DMS153 (cell line): ENCODE data around the gene SEMA4B.
"Not testable (repeated sequence)": the region's sequence is repeated elsewhere in the genome, so short reads cannot be mapped to it uniquely, and the experiment has no call there.

Source experiments
- DNase-seq: peaks from one replicate; lab custom pipeline; 2025; lab: John Stamatoyannopoulos, UW

Gene SEMA4B, protein sequence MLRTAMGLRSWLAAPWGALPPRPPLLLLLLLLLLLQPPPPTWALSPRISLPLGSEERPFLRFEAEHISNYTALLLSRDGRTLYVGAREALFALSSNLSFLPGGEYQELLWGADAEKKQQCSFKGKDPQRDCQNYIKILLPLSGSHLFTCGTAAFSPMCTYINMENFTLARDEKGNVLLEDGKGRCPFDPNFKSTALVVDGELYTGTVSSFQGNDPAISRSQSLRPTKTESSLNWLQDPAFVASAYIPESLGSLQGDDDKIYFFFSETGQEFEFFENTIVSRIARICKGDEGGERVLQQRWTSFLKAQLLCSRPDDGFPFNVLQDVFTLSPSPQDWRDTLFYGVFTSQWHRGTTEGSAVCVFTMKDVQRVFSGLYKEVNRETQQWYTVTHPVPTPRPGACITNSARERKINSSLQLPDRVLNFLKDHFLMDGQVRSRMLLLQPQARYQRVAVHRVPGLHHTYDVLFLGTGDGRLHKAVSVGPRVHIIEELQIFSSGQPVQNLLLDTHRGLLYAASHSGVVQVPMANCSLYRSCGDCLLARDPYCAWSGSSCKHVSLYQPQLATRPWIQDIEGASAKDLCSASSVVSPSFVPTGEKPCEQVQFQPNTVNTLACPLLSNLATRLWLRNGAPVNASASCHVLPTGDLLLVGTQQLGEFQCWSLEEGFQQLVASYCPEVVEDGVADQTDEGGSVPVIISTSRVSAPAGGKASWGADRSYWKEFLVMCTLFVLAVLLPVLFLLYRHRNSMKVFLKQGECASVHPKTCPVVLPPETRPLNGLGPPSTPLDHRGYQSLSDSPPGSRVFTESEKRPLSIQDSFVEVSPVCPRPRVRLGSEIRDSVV

DNA sequence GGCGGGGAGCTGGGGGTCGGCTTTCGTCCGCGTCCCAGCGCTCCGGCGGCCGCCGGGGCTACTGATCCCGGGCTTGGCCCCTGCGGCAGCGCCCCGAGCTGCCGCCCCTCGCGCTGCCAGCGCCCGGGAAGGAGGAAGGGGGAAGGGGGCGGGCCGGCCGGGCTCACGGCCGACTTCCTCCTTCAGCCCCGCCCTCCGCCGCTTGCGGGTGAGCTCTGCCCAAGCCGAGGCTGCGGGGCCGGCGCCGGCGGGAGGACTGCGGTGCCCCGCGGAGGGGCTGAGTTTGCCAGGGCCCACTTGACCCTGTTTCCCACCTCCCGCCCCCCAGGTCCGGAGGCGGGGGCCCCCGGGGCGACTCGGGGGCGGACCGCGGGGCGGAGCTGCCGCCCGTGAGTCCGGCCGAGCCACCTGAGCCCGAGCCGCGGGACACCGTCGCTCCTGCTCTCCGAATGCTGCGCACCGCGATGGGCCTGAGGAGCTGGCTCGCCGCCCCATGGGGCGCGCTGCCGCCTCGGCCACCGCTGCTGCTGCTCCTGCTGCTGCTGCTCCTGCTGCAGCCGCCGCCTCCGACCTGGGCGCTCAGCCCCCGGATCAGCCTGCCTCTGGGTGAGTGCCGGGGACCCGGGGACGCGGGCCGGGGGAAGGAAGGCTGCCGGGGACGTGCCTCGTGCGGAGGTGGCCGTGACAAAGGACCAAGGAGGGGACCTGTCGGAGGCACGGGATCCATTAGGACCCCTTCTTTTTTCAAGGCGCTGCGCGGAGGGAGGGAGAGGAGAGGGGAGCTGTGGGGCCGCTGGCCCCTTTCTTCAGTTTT lies at the start of gene SEMA4B:
Gene SEMA4B, plus strand, starts transcription at position 201 of the 814 bp plus-strand sequence. Its CDS starts 249 bp downstream, at position 450.
- DNase-seq: no peak

DNA sequence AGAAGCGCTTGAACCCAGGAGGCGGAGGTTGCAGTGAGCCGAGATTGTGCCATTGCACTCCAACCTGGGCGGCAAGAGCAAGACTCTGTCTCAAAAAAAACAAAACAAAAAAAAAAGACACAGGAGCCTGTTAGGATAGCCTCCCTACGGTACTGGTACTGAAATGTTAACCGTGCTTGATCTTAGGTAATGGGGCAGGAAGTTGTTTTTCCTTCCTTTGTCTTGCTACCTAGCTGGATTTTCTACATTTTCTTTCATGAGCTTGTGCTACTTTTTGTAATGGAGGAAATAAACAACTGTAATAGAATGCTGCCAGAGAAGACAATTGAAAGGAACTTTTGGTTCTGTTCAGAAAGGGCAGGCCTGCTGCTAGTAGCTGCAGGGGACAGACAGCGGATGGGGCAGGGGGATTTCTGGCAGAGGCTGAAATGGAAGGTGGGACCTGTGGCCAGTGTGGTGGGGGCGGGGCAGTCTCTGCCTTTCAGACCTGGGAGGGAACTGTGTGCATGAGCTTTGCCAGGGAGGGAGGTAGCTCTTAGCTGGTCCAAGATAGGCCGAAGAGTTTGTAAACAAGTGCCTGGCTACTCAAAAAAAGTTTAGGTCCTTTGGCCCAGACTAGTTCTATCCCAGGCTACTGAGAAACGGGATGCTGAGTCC lies 49.0 kb upstream of the SEMA4B start:
- DNase-seq: no peak

DNA sequence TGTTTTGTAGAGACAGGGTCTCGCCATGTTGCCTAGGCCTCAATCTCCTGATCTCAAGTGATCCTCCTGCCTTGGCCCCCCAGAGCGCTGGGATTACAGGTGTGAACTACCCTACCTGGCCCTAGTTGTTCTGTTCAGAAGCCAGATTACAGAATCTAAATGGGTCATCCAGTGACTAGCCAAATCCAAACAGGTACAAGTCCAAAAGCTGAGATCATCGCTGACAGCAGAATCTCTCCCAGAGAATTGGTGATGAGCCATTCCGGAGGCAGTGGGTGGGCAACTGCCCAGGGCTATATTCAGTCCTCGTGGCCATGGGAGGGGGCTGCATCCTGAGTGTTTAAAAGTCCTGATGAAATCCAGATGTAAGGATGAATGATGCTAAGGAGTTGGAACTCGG lies 47.5 kb upstream of the SEMA4B start:
- DNase-seq: no peak

DNA sequence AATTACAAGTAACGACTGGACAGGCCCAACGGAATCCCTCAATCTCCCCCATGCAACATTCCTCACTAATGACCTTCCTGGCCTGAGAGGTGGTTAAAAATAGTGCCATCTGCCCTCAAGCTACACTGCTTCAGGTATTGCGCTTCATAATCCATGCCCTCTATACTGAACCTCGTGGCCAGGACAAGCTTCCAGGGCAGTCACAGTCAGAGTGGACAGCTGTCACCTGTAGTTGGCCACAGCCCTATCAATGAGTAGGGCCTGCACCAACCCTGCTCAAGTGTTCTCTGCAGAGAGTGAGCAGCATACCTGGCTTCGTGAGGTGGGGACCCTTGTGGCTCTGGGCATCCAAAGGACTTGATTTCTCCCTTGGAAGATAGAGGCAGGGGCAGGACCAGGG lies 46.9 kb upstream of the SEMA4B start:
- DNase-seq: no peak

DNA sequence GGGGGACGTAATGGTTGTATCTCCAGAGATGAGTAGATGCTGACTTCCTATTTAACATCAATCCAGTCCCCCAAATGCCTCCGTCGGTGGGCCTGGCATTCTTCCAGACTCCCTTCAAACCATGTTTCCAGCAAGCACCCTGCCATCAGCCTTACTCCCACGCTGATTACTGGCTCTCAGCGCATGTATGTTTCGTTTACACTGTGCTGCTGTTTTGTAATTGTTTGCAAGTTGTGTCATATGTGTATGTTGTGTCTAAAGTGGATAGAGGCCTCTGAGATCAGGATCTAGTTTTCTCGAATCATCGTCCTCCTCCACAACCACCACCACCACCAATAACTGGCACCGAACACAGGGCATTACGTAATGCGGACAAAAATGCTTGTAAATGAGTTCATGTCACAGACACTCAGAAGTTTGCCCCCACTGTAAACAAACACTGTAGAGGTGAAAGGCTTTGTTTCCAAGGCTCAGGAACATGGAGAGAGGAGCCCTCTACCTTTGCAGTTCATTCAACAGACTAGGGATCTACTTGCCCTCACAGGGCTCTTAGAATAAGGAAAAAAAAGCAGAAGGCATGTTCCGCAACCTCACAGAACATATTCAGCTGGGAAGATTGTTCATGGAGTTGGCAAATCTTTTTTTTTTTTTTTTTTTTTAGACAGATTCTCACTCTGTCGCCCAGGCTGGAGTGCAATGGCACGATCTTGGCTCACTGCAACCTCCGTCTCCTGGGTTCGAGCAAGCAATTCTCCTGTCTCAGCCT lies 46.1 kb upstream of the SEMA4B start:
- DNase-seq: peak; percentile 8

DNA sequence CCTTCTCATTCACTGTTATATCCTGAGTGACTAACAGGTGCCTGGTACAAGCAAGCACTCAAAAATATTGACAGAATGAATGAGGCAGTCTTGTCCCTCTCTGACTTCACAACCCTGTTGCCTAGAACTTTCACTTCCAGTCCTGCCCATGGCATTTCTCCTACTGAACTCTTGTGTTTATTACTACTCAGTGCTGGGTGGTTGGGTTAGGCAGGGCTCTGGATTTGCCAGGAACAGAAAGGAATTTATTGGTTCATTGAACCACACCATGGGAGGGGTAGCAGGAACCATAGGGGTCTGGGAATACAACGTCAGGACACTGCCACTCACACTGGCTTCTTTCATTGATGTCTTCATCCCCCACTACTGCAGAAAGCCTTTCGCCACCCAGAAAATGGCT lies 41.9 kb upstream of the SEMA4B start:
- DNase-seq: no peak

DNA sequence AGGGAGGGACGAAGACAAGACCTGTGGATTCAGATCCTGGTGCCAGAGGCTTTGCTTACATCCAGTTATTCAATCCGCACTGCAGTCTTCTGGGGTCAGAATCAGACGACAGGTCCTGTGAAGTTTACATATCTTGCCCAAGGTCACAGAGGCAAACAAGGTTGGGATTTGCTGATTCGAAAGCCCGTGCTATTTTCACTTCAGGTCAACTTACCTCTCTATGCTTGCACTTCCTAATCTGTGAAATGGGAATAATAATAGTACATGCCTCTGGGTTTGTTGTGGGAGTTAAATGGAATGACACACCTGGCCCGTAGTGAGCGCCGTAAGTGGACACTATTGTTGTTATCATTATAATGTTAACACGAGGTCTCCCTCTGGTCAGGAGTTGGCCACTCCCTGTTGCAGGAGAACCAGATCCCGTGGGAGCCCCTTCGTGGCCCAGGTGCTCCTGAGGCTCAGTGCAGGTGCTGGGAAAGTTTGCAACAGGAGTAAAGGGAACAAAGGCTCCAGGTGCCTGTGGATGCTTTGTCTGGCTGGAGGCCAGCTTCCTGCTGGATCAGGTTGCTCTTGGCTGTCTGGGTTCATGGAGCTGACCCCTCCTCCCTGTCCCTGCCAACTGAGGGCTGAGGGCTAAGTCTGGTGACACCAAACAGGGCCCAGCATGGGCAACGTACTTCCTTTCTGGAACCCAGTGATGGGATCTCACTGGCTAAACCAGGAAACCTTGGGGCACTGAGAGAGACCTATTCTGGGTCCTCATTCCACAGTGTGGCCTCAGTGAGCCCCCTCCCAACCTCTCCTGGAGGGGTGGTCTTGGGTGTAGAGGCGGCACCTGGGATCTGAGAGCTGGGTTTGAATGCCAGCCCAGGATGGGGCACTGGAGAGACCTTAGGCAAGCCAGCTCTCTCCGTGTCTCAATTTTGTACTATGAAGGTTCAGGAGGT lies 40.1 kb upstream of the SEMA4B start:
- peak; percentile 94 for DNase-seq

DNA sequence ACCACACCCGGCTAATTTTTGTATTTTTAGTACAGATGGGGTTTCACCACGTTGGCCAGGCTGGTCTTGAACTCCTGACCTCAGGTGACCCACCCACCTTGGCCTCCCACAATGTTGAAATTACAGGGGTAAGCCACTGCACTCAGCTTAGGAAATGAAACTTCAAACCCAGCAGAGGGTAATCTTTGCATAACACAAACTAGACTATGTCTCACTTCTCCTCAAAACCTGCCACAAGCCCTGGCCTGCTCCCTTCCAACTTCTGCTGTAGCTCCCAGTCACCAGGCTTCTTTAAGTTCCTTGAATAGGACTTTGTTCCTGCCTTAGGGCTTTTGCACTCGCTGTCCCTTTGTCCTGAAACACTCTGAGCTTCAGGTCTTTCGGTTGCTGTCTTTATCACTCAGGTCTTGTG lies 39.2 kb upstream of the SEMA4B start:
- no peak for DNase-seq

DNA sequence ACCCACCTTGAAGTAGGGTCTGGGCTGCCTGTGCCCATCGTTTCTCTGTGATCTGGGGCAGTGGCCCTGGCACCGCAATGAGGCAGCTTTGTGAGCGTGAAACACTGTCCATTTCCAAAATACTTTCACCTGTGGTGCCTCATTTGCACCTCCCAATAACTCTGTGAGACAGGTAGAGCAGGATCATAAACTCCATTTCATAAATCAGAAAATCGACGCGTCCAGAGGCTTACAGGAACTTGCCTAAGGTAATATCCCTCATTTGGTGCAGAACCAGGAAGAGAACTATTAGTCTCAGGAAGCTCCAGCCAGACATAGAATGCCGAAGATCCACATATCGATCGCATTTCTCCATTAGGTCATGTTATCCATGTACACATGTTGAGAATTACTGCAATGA lies 38.2 kb upstream of the SEMA4B start:
- DNase-seq: no peak

DNA sequence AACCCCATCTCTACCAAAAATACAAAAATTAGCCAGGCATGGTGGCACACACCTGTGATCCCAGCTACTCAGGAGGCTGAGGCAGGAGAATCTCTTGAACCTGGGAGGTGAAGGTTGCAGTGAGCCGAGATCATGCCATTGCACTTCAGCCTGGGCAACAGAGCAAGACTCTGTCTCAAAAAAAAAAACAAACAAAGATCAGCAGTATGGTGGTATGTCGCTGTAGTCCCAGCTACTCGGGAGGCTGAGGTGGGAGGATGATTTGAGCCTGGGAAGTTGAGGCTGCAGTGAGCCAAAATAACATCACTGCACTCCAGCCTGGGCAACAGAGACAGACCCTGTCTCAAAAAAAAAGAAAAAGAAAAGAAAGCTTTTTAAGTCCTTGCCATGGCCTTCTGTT lies 36.9 kb upstream of the SEMA4B start:
- not testable (repeated sequence) for DNase-seq

DNA sequence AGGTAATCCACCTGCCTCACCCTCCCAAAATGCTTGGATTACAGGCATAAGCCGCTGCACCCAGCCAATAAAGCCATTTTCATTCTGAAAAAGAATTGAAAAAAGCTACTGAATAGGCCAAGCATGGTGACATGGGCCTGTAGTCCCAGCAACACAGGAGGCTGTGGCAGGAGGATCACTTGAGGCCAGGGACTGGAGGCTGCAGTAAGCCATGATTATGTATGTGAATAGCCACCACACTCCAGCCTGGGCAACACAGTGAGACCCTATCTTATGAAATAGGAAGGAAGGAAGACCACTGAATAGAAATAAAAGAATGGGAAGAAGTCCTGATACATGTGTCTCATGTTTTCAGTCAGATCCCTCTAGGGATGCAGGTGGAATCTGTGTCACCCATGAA lies 36.0 kb upstream of the SEMA4B start:
- no peak for DNase-seq

DNA sequence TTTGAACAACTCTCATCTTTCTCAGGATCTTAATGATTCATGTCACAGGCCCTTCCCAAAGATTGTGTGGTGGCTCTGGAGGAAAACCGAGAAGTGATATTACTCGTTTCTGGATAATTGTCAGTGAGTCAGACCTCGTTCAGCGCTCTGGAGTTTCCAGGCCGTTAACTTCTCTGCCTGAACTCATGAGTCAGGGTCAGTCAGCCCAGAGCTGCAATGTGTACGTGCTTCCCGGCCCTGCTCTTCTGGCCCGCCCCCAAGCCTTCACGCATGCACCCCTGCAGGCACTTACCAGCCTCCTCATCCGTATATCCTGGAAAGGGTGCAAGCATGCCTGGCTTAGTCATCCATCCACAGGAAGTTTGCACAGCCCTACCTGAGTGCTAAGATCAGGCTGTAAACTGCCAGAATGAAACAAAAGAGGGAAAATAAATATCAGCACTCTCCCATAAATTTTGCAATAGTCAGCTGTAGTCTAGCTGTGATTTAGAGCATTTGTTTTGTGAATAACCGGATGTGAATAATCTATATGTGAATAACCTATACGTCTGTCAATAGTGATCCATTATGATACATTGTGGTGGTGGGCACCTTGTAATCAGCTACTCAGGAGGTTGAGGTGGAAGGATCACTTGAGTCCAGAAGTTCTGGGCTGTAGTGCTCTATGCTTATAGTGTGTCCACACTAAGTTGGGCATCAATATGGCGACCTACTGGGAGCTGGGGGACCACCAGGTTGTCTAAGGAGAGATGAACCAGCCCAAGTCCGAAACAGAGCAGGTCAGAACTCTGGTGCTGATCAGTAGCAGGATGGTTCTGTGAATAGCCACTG lies 35.3 kb upstream of the SEMA4B start:
- peak; percentile 92 for DNase-seq

DNA sequence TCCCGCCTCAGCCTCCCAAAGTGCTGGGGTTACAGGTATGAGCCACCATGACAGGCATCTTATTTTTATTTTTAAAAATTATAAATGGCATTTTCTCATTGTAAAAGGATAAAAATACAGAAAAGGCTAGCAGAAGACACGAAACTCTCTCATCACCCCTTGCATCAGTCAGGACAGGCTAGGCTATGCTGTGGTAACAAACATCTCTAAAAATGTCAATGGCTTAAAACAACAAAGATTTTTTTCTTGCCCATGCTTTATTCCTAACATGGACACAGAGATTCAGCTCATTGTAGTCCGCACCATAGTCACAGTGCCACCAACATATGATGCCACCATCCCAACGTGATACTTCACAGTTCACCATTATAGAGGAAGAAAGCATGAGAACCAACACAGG lies 34.0 kb upstream of the SEMA4B start:
- DNase-seq: no peak

DNA sequence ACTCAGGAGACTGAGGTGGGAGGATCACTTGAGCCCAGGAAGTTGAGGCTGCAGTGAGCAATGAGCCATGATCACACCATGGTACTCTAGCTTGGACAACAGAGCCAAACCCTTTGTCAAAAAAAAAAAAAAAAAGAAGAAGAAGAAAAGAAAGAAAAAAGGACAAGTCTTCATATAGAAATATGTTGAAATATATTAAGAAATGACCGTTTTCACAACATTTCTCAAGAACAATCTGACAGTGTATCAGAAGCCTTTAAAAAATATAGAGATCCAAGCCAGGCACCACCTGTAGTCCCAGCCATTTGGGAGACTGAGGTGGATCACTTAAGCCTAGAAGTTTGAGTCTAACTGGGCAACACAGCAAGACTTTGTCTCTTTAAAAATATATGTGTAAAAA lies 29.5 kb upstream of the SEMA4B start:
- no peak for DNase-seq

DNA sequence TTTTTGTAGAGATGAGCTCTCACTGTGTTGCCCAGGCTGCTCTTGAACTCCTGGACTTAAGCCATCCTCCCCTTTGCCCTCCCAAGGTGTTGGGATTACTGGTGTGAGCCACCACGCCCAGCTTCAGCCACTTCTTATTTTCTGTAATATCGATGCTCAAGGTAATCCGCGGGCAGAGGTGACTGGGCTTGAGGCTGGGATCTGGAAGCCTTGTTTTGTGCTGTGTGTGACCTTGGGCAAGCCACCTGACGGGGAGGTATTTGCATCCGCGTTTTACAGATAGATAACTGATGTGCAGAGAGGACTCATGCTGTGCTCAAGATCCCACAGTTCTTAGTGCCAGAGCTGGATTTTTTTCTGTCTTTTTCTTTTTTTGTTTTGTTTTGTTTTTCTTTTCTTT lies 27.8 kb upstream of the SEMA4B start:
- DNase-seq: no peak

DNA sequence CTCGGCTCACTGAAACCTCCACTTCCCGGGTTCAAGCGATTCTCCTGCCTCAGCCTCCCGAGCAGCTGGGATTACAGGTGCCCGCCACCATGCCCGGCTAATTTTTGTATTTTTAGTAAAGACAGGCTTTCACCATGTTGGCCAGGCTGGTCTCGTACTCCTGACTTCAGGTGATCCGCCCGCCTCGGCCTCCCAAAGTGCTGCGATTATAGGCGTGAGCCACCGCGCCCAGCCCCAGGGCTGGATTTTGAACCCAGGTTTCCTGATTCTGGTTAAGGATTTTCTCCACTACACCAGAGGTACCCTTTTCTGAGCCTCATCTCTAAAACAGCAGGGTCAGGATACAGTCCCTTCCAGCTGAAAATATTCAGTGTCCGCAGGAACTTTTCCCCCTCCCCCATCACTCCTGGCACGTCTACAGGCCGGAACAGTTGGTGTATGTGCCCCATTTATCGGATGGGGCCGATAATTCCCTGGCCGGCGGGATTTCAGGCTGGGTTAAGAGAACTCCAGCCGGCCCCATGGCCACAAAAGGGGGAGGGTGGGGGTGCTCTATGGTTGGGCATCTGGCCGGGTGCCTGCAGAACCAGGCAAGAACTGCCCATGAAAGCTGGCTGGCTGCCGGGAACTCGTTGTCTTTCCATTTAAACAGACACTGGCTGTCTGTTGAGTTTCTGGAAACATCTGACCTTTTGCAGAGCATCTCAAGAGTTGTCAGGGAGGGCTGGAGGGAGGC lies 26.8 kb upstream of the SEMA4B start:
- peak; percentile 51 for DNase-seq

DNA sequence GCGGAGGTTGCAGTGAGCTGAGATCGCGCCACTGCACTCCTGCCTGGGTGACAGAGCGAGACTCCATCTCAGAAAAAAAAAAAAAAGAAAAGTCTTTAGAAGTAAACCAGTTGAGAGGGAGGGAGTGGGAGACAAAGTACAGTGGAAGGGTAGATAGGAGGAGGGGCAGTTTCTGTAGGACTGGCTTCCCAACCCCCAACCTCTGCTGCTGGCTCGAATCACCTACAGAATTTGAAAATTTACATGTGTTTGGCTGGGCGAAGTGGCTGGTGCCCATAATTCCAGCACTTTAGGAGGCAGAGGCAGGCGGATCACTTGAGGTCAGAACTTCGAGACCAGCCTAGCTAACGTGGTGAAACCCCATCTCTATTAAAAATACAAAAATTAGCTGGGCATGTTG lies 24.1 kb upstream of the SEMA4B start:
- DNase-seq: no peak
